HG03439 (cell line): ENCODE results near the gene MTMR6.

Experiments used
- ATAC-seq: cut with Tn5 transposase; IDR thresholded peaks from one replicate; pipeline ENCODE4 v1.9.1; 2021; ENCODE audit warnings: mild to moderate bottlenecking, moderate library complexity; ENCODE audit not compliant: unreplicated experiment

MTMR6 gene

DNA sequence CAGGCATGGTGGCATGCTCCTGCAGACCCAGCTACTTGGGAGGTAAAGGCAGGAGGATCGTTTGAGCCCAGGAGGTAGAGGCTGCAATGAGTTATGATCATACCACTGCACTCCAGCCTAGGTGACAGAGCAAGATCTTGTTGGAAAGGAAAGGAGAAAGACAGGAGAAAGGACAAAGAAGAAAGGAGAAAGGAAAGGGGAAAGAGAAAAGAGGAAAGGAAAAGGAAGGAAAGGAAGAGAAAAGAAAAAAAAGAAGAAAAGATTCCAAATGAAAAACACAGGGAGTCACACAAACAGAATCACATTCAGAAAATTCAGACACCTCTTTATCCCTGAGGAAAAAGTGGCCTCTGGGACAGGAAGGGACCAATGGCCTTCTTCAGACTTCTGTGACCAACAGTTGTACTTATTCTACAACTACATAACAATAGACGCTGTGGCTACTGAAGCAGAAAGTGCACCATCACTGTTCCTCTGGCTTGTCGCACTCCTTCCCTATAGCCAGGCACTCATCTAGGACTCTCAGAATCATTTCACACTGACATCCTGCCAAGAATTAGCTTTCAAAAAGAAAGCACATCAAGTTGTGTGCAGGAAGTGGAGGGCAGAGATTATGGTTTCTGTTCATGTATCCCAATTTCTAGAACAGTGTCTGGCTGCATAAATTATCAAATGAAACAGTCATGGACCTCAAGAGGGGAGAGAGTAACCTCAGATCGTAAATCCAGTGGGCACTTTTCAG is 5.9 kb downstream of the MTMR6 start:
- ATAC-seq, result no peak

GRCh38 chr13:25280396-25280795 is 6.9 kb downstream of the MTMR6 start:
- ATAC-seq, result no peak

GRCh38 chr13:25276748-25277147 is 10.5 kb downstream of the MTMR6 start:
- ATAC-seq, result no peak

- ATAC-seq, result no peak
These were observed 18.7 kb downstream of the MTMR6 start for GRCh38 chr13:25268561-25268960.

- no peak for ATAC-seq
These were observed 19.6 kb downstream of the MTMR6 start for GRCh38 chr13:25267715-25268114.

DNA sequence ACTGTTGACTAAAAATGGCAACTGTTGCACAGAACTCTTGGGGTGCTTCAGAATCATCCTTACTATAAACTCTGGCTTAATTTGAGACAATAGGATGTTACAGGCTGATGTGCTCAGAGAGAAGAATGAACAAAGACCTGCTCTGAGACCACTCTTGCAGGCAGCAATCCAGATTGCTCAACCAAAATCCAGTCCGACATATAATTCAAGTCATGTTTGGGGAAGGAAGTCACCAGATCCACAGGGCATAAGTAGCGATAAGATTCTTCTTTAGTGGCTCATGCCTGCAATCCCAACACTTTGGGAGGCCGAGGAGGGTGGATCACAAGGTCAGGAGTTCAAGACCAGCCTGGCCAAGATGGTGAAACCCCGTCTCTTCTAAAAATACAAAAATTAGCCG is 20.6 kb downstream of the MTMR6 start:
- ATAC-seq, result no peak

GRCh38 chr13:25262261-25262660 is 25.0 kb downstream of the MTMR6 start:
- ATAC-seq, result no peak

- ATAC-seq, result no peak
These were observed 33.6 kb downstream of the MTMR6 start for GRCh38 chr13:25253702-25254101.

DNA sequence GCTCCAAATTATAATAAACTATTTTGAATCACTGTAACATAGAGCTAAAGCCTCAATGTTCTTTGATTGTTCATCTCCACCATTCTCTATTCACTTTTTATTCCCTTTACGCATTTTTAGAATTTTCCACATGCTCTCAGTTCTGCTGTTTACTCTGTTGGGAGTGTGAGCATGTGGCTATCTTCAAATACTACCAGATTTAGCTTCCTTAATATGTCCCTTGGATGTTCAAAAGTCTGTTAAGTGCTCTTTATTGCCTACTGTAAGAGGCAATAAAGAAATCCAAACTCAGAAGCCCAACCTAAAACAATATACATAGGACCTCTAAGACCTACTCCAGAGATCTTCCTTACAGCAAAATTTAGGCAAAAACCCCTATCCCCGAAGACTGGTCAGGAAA is 34.5 kb downstream of the MTMR6 start:
- ATAC-seq, result no peak

GRCh38 chr13:25252225-25252624 is 35.1 kb downstream of the MTMR6 start:
- ATAC-seq, result no peak

- ATAC-seq, result no peak
These were observed 38.2 kb downstream of the MTMR6 start for GRCh38 chr13:25249001-25249543.

- no peak for ATAC-seq
These were observed 39.2 kb downstream of the MTMR6 start for GRCh38 chr13:25248071-25248470.

DNA sequence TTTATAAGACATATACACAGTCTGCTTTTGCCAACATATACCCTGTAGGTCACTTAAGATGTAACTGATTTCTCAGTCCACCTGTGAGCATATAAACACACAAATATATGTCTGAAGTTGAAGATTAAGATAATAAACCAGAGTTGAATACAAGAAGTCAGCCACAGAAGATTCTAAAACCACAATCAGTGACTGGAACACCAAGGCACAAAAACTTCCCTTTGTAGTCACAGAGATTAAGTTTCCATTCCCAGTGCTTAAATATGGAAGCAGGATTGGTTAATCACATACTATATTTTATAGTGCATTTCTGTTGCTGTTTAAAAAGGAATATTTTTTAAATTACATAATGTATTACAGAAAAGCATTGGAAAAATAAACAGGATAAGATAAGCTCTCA is 39.9 kb downstream of the MTMR6 start:
- ATAC-seq, result no peak

DNA sequence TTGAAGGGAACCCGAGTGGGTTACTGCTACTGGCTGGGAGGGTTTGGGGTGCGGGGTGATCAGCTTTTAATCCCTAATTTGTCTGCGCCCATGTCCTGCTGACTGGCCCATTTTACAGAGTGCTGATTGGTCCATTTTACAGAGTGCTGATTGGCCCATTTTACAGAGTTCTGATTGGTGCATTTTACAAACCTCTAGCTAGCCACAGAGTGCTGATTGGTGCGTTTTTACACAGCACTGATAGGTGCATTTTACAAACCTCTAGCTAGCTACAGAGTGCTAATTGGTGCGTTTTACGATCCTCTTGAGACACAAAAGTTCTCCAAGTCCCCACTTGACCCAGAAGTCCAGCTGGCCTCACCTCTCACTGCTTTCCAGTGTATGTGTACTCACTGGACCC is 43.2 kb downstream of the MTMR6 start:
- no peak for ATAC-seq

DNA sequence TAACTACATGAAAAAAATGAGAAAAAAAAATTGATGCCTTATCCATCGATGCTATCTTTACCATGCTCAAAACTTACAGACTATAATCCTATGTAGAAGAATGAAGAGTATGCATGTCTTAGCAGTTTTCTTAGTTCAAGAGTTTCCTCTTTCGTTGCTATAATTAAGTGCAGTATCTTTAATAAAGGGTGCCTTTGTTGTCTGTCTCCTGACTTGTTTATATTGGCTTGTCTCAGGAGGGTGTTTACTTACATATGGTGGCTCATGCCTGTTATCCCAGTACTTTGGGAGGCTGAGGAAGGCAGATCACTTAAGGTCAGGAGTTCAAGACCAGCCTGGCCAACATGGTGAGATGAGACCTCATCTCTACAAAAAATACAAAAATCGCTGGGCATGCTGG is 44.3 kb downstream of the MTMR6 start:
- no peak for ATAC-seq

GRCh38 chr13:25241007-25241406 is 46.3 kb downstream of the MTMR6 start:
- no peak for ATAC-seq

- ATAC-seq, result no peak
These were observed 50.2 kb downstream of the MTMR6 start for GRCh38 chr13:25237083-25237482.

GRCh38 chr13:25233861-25234260 is 53.4 kb downstream of the MTMR6 start:
- ATAC-seq, result no peak

DNA sequence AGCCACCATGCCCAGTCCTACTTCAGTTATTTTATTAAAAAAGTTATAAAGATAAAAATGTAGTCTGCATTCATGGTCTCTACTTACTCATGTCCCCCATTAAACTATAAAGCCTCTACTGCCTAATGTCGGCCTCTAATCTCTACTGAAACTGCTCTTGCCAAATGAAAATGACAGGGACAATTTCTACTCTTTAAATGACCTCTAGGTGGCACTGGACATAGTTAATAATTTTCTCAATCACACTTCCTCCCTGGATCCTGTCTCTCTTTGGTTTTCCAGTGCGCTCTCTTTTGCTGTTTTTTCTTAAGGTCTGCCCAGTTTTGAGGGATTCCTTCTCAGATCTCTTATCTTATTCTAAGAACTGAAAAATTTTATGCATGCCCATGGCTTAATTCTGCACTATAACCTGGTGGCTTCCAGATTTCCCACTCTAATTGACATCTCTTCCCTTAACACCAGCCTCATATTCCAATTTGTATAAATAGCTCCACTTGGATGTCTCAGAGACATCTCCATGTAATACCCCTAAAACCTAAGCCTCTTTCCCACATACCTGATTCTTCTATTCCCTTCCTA is 54.3 kb downstream of the MTMR6 start:
- no peak for ATAC-seq

- no peak for ATAC-seq
These were observed 55.8 kb downstream of the MTMR6 start for GRCh38 chr13:25231517-25231916.

DNA sequence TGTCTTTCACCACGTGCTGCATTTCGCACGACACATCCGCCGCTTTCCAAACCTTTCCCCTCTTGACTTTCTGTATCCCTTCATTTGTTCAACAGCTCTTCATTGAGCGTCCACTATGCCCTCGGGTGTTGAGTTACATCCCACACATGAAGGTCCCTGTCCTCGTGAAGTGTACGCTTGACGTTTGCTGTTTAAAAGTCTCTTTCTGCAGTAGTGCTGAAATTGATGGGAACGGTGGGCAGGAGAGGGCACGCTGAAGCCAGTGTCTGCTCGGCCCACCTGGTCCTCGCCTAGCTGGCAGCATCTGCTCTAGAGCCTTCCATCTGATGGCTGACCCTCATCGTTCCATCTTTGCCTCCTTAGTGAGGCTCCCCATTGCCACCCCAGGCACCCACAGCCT is 59.6 kb downstream of the MTMR6 start:
- ATAC-seq, result no peak

- no peak for ATAC-seq
These were observed 61.3 kb downstream of the MTMR6 start for GRCh38 chr13:25225970-25226369.

DNA sequence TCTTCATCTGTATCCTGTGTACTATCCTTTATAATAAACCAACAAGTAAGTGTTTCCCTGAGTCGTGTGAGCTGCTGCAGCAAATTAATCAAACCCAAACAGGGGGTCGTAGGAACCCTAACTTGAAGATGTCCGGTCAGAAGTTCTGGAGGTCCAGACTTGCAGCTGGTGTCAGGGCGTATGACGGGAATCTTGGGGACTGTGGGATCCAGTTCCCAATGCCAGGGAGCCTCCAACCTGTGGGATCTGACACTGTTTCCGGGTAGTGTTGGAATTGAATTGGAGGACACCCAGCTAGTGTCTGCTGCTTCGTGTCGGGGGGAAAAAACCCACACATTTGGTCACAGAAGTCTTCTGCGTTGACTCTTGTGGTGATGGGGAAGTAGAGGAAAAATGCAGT is 63.1 kb downstream of the MTMR6 start:
- ATAC-seq, result no peak
